ENCODE measurements around the gene ZNF532.

The ZNF532 gene

DNA sequence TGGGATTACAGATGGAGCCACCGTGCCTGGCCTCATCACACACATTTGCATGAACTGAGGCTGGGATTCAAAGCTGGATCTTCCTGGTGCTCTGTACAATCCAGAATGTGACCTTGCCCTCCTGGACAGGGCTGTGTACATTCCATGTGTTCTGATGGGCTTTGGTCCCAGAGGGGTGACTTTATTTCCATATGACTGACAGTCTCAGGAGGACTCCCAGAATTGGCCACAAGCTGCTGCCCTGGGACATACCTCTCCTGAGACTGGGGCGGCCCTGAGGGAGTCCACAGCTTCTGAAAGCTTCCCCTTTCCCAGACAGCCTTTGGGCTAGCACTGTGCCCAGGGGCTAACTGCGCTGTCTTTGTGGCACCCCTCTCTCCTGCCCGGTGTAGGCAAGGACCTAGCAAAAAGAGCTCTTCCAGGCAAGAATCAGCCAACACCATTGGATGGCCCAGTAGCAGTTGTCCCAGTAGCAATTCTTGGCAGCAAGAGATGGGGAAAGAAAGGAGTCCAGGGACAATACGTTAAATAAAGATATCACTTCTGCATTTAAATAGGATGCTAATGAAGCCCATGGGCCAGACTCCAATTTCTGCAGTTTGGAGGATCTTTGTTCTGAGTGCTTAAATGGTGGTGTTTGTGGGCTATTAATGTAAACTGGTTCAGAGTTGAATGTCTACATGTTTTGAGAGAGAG is 26.4 kb upstream of the ZNF532 start:
- H3K9me3 ChIP-seq: no peaks in the 10 kb centered on the region
- no peak overlapping the region for H3K4me3 ChIP-seq (ENCODE audit: low read depth, low read length)
- no peak for DNase-seq
- no peaks in the 10 kb centered on the region for H3K4me1 ChIP-seq
- H3K36me3 ChIP-seq: no peaks in the 10 kb centered on the region
- TF ChIP-seq, protein P1, sequence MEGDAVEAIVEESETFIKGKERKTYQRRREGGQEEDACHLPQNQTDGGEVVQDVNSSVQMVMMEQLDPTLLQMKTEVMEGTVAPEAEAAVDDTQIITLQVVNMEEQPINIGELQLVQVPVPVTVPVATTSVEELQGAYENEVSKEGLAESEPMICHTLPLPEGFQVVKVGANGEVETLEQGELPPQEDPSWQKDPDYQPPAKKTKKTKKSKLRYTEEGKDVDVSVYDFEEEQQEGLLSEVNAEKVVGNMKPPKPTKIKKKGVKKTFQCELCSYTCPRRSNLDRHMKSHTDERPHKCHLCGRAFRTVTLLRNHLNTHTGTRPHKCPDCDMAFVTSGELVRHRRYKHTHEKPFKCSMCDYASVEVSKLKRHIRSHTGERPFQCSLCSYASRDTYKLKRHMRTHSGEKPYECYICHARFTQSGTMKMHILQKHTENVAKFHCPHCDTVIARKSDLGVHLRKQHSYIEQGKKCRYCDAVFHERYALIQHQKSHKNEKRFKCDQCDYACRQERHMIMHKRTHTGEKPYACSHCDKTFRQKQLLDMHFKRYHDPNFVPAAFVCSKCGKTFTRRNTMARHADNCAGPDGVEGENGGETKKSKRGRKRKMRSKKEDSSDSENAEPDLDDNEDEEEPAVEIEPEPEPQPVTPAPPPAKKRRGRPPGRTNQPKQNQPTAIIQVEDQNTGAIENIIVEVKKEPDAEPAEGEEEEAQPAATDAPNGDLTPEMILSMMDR (IDR thresholded peaks at IDR 0.05; ENCODE audit: low read depth, low read length): no peak
- H3K27me3 ChIP-seq: no peaks in the 10 kb centered on the region

DNA sequence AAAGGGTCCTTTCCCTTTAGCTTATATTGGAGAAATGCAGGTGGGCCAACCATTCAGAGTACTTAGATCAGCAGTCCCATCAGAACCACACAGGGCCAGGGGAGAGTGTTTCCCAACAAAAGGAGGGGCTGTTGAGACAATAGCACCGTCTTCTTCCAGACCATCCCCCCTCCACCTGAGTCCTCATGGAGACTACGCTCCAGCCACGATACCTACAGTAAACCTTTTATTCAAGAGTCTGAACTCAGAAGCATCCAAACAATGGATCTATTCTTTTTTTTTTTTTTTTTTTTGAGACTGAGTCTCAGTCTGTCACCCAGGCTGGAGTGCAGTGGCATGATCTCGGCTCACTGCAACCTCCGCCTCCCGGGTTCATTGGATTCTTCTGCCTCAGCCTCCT is 25.7 kb upstream of the ZNF532 start:
- H3K36me3 ChIP-seq: no peaks in the 10 kb centered on the region
- TF ChIP-seq, protein P1 (IDR thresholded peaks at IDR 0.05; ENCODE audit: low read depth, low read length): no peak
- no peak overlapping the region for H3K4me3 ChIP-seq (ENCODE audit: low read depth, low read length)
- DNase-seq: no peak
- H3K27me3 ChIP-seq: no peaks in the 10 kb centered on the region
- no peaks in the 10 kb centered on the region for H3K4me1 ChIP-seq
- H3K9me3 ChIP-seq: no peaks in the 10 kb centered on the region

DNA sequence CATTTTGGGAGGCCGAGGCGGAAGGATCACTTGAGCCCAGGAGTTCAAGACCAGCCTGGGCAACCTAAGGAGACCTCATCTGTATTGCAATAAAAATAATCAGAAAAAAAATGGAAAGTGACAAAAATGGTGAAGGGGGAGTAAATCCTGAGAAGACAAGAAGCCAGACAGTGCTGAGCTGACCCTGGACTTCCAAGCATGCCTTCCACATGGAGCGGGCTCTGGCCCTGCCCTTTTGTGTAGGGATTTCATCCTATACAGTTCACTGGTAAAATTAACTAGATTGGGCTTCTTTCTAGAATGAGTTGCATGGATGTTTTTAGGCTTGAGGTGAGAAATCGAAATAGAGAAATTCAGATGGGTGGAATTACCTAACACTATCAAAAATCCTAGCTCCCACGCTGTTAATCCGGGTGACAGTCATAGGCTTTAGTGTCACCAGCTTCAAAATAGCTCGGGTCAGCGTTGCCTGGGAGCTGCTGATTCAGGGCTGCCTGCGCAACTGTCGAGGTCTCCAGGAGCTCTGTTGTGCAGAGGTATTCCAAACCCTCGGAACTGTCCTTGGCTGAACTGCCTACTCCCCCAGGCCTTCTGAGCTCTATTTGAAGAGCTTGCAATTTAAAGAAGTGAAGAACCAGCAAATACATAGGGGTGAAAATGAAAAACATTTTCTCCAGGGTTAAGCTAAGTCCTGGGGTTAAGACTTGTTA is 21.5 kb upstream of the ZNF532 start:
- Histone ChIP-seq H3K27me3 (no peaks in the 10 kb centered on the region), H3K4me3 (ENCODE audit: low read depth, low read length) (no peak overlapping the region), H3K4me1 (no peaks in the 10 kb centered on the region), H3K9me3 (no peaks in the 10 kb centered on the region), H3K36me3 (no peaks in the 10 kb centered on the region)
- DNase-seq: no peak
- TF ChIP-seq, protein P1 (IDR thresholded peaks at IDR 0.05; ENCODE audit: low read depth, low read length): no peak

DNA sequence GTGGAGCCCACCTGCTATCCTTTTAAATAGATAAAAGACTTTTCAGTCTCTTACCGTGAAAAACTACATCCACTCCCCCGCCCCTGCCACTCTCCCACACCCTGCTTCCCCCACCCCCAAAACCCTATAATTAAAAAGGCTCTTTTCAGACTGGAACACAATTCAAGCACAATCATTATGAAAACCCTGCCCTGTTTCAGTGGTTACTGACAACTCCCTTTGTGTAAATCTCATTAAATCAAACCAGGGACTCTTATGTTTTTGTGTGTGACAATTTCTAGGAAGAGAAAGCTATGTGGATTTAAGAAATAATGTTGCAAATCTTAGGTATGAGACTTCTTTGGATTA is 21.0 kb upstream of the ZNF532 start:
- H3K4me1 ChIP-seq: no peaks in the 10 kb centered on the region

DNA sequence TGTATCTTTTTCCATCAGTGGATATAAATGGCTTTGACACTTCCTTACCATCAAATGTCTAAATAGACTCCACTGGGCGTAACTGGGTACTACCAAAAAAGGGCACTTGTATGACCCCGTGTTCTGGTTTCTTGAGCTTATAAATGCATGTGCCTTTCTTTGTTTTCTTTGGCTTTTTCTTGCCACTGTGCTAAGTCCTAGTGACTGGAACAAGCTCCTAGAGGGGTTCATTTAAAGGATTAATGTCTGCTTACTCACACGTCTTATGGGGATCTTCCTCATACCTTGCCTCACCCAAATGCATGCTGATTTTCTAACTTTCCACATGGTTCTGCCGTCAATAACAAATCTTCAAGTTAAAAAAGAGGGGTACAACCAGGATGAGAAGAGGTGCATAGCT is 19.8 kb upstream of the ZNF532 start:
- Histone ChIP-seq H3K27me3 (no peaks in the 10 kb centered on the region), H3K4me1 (no peaks in the 10 kb centered on the region)
- TF ChIP-seq, protein P1 (IDR thresholded peaks at IDR 0.05; ENCODE audit: low read depth, low read length): no peak

More for the DNA sequence above, 21.0 kb upstream of the ZNF532 start:
- H3K4me3 ChIP-seq (ENCODE audit: low read depth, low read length): no peak overlapping the region
- no peaks in the 10 kb centered on the region for H3K9me3 ChIP-seq
- no peaks in the 10 kb centered on the region for H3K36me3 ChIP-seq
- no peaks in the 10 kb centered on the region for H3K27me3 ChIP-seq
- TF ChIP-seq, protein P1 (IDR thresholded peaks at IDR 0.05; ENCODE audit: low read depth, low read length): no peak
- DNase-seq: no peak

More for the DNA sequence above, 19.8 kb upstream of the ZNF532 start:
- no peak for DNase-seq
- Histone ChIP-seq H3K9me3 (no peaks in the 10 kb centered on the region), H3K4me3 (ENCODE audit: low read depth, low read length) (no peak overlapping the region), H3K36me3 (no peaks in the 10 kb centered on the region)

Measured in BE2C (cell line).